Amygdala (tissue), 56 donors: Measurements from ENCODE around the gene MORN1.
A peak's percentile ranks its signal among the peaks of the same experiment; 100 is the strongest.

Experiments
- DNase-seq, 56 donors: peaks; one replicate each; lab custom pipeline; 2025; lab: John Stamatoyannopoulos, UW

Gene MORN1

DNA sequence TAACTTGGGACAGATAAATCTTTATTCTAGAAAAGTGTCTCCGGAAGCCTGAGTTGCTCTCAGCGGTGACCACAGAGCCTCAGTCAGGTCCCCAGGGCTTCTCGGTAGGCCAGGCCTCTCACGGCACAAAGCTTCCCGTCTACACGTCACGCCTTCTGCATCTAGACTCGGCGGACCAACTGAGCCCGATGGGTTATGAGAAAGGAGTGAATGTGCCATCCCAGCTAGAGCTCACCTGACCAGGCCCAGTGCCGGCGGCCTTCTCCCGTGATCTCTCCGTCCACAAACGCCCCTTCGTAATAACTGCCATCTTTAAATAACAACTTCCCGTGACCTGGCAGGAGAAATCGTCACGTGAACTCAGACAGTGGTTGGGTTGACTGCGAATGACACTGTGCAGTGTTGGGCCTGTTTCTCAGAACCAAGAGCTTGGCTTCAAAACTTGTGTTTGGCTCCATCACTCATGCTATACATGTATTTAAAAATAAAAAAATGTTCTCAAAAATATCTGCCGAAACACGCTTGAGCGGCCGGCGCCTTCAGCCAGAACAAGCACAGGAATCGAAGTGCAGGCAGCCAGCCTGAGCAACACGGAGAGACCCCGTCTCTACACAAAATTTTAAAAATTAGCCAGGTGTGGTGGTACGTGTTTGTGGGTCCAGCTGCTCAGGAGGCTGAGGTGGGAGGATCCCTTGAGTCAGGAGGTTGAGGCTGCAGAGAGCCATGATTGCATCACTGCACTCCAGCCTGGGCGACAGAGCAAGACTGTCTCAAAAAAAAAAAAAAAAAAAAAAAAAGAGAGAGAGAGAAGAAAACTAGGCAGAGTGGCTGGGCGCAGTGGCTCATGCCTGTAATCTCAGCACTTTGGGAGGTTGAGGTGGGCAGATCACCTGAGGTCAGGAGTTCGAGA is 3.1 kb downstream of the MORN1 start:
- DNase-seq = no peak

DNA sequence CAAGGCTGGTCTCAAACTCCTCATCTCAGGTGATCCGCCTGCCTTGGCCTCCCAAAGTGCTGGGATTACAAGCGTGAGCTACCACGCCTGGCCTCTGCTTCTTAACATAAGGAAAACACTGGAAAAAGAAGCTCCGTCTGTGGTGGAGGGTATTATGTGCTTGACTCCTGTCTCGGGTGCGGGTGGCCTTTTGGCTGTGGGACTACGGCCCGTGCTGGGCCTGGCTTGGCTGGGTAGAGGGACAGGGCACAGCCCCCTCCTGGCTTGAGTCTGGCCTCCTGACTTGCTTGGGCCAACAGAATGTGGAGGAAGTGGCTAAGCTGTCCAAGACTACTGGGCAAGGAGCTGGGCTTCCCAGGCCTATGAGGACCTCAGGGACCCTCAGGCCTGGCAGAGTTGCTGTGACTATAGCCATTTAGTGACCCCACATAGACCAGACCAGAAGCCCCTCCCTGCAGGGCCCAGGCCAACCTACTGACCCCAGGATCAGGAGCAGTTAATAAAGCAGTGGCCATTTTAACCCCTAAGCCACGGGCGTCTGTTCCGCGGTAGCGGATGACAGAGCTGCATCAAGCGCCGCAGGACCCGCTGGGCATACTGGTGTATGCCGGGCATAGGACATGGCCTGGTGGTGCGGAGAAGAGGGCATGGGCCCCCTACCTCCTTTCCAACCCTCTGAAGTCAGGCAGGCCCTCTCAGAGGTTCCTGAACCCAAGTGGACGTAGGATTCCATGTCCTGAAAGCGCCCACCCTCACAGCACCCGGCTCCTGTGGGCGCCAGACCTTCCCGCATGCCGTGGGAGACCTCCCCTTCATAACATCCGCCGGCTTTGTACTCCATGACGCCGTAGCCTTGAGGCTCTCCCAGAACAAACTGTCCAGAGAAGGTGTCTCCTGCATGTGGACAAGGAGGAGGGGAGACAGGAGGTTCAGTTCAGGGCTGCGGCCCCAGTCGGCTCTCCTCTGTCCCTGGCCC is 4.4 kb downstream of the MORN1 start:
- no peak for DNase-seq

DNA sequence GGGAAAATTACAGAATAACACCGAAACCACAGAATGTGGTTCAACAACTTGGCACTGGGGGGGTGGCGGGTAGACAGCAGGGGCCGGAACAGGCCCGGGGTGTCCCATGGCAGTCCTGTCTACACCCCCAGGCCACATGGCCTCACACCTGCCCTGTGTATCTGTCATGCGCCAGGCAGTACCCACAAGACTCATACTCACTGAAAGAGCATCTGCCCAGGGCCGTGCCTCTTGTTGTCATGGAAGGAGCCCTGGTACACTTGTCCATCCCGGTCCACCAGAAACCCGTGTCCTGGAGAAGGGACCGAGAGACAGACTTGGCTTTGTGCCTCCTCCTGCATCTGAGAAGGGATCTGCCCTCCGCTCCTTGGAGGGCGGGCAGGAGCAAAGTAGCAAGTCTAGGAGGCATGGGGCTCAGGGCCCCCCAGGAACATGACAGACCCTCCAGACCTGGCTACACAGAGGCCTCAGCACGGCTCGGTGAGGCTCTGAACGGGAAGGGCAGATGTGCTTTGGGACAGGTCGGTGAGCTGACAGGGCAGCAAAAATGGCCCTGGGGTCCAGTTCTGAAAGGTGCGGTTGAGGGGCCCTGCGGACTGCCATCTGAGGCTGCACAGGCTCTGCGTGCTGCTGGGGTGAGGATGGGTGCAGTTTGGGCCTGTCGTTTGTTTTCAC is 5.6 kb downstream of the MORN1 start:
- DNase-seq = no peak

DNA sequence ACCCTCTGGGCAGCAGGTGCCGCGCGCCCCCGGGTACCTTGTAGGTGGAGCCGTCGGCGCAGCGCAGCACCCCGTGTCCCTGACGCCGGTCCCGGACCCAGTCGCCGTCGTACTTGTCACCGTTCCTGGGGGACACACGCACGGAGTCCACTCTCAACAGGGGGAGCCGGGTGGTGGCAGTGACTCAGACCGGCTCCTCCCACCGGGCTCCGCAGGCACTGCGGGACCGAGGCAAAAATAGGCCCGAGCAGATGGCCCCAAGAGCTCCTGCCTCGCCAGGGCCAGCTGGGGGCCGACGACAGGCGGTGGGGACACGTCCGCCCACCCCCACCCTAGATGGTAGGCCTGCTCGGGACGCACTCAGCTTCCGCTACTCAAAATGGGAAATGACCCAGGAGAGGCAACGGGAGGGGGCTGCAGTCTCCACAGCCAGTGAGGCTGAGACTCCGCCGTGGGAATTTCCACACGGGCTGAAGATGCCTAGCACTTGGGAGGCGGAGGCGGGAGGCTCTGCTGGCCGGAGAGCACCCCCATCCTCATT is 6.3 kb downstream of the MORN1 start:
- DNase-seq = peak in 4 of 56 donors; percentile 22 to 47 (median 28)

DNA sequence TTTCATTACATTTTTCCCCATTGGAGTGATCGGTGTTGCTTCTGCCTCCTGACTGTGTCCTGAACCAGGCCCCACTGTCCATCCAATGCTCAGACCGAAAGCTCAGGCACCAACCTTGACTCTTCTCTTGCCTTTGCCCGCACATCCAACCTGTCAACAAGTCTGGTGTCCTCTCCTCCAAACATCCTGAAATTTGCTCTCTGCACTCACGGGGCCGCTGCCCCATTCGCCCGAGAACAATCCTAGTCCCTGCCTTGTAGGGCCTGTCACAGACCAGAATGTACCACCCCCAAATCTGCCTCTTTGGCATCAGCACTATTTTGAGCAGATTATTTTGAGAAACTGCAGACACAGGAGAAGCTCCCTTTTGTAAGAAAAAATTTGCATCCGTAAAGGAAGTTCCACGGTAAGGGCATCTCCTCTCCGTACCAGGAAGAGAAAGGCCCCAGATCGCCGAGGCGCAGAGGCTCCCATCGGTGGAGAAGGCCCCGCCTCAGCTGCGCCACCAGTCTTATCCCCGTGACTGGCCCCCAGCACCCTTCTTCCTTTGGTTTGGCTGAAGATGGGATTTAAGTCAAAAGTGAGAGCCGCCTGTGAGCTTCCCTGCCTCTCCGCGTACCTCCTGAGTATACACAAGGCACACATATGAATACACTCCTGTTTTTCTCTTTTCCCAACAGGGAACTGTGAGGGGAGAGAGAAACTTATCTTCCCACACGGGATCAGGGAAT is 7.1 kb downstream of the MORN1 start:
- peak in 1 of 56 donors; percentile 13 for DNase-seq

DNA sequence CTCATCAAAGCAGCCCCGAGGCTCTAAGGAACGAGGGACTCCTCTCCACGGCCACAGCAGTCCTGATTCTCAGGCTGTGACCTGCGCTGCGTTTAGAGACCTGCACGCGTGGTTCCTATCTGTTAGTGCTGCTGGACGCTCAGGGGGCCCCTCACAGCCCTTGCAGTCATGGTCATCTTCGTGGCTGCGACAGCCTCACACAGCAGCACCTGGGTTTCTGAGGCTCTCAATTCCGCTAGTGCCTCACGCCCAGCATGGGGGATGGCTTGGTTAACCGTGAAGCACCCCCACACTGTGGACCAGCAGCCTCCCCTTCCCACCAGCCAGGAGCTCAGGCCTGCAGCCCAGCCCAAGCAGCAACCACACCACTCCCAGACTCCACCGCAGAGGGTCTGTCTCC is 7.8 kb downstream of the MORN1 start:
- no peak for DNase-seq

DNA sequence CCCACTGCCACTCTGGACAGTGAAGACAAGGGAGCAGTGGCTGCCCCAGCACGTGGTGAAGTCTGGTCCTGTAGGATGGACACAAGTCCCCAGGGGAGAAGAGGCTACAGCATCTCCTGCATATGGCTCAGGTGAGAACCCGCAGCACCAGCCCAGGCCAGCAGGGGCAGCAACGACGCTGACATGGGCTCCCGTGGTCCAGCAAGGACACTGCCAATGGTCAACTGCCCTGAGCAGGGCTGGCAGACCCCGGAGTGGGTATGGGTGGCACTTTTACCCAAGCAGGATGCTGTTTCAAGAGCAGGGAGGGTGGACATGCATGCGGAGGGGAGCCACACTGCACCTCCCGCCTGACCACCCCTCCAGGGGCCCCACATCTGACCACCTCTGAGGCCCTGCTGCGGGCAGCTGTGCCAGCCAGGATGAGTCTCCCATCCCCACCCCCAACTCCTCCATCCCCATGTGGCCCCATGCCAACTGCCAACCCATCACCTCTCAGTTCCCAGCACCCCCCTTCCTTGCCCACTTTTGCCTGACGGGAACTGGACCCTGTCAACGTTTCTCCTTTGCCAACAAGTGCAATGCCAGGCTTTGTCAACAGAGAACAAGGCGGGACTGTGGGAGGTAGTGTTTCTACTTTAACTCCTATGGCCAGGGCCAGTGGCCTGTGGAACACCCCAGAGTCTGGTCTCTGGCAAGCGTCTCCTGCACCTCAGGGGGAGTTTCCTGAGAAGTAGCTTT is 8.6 kb downstream of the MORN1 start:
- DNase-seq = peak in 2 of 56 donors; percentile 10 to 15

DNA sequence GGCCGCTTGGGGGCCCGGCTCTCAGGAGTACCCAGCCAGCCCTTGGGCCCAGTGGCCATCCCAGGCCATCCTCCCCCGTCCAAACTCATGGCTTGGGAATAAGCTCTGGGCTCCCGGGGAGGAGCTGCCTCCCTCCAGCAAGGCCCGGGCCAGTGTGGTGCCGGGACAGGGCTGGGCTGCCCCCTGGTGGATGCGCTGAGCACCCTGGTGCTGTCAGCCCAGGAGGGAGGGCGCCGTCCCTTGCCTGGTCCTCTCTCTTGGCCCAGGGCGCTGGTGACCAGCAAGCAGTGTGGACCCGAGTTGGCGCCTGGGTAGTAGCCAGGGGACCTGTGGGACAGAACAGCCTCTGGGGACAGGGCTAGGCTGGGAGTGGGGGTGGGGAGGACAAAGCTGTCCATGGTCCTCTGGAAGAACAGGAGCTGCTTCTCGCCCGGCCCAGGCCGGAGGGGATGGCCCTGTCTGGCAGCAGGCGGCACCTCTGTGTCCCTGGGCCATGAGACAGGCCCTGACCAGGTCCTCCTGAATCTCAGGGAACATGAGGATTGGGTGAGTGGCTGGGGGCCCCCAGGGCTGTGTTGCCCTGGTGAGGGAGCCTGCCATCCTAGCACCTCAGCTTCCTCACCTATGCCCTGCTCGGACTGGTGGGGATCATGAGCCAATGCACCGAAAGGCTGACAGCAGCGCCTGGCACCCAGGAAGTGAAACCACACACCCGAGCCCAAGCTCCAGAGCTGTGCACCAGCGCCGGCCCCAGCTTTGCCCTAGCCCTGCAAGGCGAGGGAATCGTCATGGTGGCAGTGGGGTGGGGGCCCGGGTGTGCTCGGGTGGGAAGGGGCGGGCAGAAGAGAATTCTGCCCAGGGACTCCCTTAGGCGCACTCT is 9.4 kb downstream of the MORN1 start:
- DNase-seq = peak in 49 of 56 donors; percentile 19 to 83 (median 50)

DNA sequence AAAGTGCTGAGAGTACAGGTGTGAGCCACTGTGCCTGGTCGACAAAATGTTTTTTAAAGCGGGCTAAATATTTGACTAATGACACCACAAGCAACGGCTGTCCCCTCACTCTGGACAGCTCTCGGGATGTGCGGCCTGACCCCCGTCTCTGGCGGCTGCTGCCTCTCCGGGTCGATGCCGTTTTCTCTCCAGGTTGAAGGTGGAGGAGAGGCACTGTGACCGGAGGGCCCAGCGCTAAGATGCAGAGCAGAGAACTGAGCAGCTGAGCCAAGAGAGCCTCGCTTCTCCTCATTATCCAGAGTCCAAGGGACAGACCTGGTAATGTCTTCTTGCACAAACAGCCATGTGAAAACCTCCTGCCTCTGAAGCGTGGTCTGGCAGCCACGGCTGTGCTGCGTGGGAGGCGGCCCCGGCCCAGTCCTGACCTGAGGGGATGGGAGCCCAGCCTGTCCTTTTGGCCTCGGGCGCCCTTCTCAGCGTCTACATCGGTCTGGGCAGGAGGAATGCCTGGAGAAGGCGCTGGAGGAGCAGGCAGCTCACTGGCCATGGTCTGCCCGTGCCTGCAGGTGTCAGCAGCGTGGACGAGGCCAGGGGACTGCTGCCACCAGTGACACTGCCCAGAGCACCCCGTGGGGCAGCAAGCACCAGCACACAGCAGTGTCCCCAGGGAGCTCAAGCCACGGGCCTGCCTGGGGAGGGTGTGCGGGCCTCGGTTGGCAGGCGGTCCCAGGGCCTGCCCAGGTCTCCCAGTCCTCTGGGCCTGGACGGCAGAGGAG is 10.3 kb downstream of the MORN1 start:
- no peak for DNase-seq

DNA sequence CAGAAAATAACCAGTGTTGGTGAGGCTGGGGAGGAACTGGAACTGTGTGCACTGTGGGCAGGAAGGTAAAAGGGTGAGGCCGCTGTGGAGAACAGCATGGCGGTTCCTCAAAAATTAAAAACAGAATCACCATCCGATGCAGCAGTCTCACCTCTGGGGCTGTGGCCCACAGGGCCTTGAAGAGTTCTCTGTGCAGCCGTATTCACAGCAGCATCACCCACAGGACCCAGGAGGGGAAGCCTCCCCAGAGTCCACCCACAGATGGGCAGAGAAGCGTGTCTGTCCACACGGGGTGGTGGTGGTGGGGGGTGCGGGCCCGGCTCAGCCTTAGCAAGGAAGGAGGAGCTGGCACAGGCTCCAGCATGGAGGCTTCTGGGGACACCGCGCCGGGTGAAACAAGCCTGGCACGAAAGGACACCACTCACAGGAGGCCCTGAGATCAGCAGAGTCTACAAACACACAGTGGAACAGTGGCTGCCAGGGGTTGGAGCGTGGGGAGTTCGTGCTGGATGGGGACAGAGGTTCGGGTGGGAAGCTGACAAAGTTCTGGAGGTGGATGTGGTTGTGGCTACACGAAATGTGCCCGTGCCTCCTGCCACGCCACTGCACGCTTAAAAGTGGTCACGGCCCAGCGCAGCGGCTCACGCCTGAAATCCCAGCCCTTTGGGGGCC is 11.5 kb downstream of the MORN1 start:
- DNase-seq = no peak

DNA sequence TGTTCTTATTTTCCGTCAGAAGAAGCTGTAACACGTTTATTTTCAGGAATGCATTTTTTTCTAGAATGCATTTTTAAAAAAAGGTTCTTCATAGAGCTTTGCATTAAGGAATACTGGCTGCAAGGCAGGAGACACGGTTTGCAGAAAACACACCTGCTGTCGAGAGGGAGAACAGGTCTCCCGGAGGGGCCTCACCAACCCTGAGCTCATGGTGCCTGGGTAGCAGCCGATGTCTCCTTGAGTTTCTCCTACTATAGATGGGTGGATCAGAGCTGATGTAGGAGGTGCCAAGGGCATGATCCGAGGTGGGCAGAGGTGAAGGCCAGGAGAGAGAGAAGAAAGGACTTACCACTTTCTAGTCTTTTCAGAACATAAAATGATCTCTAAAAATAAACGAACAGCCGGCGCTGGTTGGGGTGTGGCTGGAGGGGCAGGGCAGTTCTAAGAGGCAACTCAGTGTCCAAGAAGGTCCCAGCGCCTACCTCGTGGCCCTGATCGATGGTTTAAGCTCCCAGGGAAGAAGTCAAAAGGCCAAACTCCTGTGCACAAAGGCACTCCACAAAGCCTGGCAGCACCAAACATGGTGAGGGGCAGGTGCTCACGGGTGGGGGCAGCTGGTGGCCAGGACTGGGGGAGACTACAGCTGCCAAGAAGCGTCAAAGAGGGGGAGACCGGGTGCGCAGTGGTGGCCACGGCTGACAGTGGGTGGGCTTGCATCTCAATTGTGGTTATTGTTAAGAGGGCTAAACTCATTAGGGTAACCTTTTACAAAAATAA is 12.2 kb downstream of the MORN1 start:
- DNase-seq = no peak

DNA sequence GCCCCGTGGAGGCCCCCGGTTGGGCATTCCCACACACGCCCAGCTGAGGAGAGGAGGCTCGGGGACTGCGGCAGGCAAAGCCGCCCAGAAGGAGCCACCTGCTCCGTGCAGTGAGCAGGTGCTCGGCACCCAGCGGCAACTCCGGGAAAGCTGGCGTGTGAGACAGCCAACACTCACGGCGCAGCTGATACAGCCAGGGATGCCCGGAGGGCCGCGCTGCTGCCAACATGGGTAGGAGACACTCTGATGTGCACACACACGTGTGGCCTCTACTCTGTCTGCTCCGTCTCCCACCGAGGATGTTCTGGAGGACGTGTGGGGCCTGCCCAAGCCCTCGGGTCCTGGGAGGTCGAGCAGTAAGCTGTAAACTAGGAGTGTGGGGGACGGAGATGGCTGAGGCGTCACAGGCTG is 12.9 kb downstream of the MORN1 start:
- DNase-seq = no peak

DNA sequence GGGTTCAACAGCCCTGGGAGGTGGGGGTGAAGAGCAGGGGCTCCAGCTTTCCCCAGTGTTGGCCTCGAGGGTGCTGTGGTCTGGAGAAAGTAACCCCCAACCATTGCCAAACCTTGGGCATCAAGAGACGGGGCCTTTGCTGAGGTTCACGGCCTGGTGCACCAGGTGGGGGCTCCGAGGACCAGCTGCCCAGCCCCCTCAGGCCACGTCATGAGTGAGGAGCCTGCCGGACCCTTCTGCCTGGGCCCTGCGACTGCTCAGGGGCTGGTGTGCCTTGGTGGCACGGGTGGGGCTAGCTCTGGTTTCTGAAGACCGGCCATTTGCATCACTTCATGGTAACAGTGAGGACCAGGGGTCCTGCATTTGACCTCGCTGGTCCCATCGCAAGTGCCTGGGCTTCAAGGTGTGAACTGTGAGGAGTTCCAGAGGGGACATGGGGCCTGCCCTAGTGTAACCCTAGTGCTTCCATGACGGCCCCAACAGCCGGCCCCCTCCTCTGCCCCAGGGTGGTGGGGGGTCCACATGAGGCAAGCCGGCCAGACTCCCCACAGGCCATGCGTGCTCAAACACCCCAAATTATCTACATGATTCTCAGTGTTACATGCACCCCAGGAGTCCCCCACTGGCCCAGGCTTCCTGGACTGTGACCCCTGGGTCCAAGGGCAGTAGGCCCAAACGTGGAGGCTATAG is 13.5 kb downstream of the MORN1 start:
- DNase-seq = no peak

DNA sequence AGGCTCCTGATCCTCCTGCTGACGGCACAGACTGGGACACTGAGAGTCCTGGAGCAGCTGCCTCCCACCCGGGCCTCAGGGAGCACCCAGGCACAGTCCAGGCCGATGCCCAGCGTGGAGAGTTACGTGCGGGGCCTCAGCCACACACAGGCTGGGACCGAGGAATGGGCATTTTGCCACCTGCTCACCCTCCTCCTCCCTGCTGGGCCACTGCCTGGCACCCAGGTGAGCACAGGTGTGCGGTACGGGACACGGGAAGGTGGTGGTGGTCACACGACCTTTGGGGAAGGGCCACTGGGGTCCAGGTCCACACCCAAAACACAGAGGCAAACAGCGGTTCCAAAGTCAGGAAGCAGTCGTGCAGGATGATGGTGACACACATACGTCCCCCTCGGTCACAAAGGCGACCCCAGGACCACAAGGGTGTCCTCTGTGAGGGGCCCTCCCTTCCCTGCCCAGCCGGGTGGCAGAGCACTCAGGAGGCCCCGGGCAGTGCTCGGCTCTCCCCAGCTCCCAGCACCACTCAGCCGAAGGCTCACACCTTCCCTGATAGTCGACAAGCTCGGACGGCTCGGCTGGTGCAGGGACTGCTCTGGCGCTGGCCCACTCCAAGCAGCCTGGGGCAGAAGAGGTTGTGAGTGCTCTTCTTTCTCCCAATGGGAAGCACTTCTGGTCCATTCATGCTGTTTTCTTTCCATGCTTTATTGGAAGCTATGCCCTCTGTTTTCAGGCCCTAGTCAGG is 14.3 kb downstream of the MORN1 start:
- DNase-seq = no peak
